GM18526 (cell line): Measurements from ENCODE around the gene EVC2.

Experiments
- POLR2A ChIP-seq: IDR thresholded peaks from 3 replicates; pipeline ENCODE4 v1.6.1; 2011; ENCODE audit not compliant: insufficient read length; ENCODE audit errors: extremely low read depth

EVC2 gene

DNA sequence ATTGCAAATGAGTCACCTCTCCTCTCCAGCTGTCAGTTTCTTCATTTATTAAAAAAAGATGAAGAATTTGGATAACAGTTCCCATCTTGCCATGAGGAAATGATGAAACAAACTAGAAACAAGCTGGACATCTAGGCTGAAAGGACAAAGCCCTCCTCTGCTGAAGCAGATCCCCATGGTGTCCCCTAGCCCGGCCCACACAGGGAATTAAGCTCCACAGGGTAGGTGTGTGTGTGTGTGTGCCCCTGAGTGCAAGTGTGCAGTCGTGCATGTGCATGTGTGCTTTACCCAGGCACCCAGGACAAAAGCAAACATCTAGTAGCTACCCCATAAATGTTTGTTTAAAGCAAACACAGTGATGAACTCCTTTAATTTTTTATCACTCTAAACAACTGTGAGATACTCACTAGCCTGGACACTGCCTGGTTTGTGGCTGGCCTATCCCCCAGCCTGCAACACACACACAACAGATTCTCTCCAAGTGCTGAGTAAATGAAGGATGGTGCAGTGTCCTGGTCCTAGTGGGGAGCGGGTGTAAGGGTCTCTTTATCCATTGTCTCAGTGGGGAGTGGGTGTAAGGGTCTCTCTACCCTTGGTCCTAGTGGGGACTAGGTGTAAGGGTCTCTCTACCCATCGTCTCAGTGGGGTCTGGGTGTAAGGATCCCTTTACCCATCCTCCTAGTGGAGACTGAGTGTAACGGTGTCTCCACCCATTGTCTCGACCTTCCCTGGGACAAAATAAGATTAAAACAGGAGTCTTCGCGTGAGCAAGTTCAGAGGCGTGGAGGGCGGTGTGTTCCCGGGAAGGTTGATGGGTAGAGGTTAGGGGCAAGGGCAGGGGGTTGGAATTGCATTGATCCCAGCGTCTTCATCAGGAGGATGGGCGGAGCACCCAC lies 2.0 kb upstream of the EVC2 start:
- TF ChIP-seq POLR2A, result no peak

DNA sequence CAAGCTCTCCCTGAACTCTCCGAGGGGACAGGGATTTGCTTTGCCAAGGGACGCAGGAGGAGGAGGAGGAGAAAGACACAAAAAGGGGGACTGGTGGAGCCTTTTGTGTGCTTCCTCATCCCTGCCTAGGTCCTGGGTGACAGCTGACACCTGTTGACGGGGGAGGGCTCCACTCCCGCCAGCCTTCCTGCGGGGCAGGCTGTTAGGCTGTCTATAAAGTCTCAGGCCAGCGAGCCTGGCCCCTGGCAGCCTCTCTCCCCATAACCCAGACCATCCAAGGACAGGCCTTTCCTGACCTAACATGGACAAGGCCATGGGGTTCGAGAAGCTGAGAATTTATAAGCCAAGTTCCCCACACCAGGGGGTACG lies 832 bp upstream of the EVC2 start:
- TF ChIP-seq POLR2A, result no peak

DNA sequence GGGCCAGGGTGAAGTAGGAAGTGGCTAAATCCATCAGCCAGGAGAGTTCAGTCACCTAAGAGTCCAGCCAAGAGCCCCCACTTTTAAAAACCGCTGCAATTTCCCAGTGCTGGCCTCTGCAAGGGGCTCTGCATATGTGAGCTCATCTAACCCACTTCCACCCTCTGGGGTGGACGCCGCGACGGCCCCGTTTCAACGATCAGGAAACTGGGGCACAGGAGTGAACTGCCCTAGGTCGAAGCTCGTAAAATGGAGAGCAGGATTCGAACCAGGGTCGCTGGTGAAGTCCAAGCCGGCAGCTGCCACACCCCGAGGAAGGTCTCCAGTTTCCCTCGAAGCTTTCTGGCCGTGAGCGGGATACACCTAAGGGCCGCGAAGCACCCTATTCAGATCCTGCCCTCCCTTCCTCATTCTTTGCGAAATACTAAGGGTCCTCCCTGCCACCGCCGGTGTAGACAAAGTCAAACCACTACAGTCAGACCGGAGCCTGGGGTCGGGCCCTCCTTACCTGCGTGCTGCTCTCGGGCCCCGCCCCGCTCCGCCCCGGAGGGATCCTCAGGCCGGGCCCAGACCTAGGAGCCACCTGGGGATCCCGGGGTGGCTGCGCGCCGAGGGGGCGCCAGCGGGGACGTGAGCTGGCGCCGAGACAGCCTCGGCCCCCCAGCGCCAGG lies 446 bp downstream of the EVC2 start:
- TF ChIP-seq POLR2A, result no peak

DNA sequence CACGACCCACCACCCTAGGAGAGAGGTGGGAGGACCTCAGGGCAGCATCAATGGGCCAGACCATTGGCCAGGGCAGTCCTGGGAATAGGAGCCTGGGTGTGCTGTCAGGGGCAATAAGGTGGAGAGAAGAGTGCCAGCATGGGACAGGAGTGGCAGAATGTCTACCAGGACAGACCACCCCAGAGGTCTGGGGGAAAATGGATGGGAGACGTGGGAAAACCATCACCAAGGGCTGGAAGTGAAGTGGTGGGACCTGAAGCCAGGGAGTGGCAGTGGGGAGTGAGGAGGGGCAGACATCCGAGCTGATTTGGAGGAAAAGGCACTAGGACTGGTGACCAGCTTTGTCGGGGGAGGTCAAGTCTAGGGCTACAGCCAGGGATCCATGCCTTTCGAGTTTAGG lies 993 bp downstream of the EVC2 start:
- TF ChIP-seq POLR2A, result no peak

DNA sequence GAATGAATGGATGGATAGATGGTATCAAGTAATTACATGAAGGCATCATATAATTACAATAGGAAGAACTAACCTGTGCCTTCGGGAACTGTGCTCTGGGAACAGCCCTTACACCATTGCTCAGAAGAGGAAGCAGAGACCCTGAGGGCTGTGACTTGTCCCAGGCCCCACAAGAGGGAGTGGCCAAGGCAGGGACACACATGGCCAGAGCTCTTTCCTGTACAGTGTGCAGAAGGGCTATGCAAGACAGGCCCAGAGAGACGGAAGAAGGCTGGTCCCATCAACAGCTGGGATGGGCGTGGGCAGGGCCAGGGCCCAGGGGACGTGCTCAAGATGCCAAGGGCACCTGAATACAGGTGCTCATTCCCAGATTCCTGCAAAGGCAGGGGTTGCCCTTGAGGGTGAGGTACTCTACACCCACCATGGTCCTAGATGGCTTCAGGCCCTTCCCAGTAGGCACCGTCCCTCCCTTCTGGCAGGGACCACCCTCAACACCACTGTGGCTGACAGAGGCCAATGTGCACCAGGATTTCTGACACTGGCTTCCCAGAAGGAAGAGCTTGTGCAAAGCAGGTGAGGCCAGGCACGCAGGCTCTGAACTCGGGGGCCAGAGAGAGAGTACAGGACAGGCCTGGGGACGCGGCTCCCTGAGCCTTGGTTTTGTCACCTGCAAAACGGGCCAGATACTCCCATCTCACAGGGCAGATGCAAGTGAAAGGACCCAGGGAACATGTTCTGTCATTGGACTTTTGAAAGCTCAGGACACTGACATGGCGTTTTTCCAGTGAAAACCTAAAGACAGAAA lies 1.7 kb downstream of the EVC2 start:
- TF ChIP-seq POLR2A, result no peak

DNA sequence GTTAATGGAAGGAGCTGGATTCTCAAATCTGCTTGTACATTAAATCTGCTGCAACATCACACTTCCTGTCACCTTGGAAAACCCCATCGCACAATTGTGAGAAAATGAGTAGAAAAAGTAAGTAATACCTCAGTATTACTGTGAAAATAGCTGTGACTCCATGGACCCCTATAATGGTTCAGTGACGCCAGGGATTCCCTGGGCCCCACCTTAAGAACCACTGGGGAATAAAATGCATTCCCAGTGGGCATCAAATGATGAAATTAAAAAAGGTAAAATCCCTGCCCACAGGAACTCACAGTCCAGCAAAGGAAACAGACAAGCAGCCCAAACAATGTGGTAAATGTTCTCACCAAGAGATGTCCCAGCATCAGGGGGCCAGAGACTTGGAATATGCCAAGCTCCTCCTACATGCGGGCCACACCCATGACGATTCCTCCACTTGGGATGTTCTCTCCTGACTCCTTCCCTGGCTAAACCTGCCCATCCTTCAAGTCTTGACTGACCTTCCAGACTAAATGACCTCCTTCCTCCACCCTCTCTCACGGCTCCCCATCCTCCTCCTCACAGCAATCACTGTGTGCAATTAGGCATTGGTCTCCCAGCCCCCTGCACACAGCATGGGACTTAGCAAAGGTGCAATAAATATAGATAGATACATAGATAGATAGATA lies 2.6 kb downstream of the EVC2 start:
- no peak for TF ChIP-seq POLR2A

DNA sequence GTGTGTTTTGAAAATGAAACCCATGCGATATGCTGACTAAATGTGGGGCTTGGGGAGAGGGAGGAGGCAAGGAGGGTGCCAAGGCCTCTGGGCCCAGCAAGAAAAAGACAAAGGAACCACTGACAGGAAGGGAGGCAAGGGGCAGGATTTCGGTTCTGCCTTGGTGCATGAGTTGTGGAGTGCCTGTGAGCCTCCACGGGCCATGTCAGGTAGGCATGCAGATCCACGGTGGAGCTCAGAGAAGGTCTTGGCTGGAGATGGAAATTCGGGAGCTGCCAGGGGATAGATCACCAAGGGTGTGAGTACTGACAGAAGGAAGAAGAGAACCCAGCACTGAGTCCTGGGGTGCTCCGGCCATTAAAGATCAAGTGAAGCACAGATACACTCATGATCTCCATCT lies 4.1 kb downstream of the EVC2 start:
- TF ChIP-seq POLR2A, result no peak

DNA sequence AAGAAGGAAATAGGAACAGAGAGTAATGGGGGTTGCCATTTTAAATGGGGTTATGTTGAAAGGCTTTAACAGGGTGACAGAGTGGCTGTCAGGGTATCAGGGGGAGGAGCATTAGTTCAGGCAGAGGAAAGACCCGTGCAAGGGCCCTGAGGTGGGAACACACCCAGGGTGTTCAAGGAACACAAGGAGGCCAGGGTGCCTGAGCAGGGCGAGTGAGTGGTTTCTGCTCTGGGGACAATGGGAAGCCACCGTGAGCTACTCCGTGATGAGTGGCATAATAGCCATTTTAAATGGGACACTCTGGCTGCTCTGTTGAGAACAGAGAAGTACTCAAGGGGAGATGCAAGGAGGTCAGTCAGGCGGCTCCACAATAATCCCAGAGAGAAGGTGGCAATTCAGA lies 4.5 kb downstream of the EVC2 start:
- TF ChIP-seq POLR2A, result no peak

DNA sequence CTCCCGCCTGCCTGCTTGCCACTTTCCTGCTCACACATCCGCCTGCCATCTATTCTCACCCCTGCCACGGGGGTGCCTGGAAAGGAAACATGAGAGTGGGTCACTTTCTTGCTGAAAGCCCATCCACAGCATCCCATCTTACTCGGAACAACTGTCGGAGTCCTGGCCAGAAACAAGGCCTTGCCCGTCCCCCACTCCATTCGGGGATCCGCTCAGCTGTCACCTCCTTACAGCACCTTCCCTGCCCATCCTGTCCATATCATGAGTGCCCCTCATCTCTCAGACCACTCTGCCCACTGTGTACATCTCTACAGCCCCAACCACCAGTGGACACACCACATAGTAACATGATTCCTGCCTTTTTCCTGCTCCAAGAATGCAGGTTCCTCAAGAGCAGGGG lies 6.4 kb downstream of the EVC2 start:
- TF ChIP-seq POLR2A, result no peak

DNA sequence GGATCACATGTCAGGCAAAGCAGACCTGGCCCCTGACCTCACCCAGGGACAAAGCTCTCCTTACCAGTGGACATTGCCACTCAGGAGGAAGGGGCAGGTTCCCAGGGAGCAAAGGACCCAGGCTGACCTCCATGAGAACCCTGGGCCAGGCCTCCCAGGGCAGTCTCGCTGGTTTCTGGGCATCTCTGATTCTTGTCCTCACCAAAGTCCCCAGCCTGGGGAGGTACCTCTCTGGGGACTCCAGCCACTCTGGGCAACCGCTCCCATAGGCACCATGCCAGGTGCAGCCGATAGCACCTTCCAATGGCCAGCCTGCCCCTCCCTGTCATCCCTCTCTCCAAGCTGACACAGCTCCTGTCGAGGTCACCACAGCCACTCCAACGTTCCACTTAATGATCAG lies 7.9 kb downstream of the EVC2 start:
- no peak for TF ChIP-seq POLR2A

DNA sequence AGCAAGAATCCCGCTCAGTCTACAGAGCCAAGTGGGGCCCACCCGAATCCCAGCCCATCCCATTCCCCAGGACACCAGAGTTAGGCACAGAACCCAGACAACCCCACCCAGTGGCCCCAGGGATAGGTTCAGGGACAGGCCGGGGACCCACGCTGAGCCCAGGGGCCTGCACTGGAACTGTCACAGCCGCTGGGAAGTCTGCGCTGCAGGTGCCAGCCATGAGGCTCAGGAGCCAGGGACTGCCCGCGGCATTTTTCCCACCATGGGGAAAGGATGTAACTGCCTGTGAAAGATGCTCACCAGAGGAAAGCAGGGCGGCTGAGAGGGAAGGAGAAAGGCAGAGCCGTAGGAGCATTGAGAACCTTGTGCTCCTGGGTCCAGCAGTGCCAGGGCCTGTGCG lies 12.0 kb downstream of the EVC2 start:
- TF ChIP-seq POLR2A, result no peak

DNA sequence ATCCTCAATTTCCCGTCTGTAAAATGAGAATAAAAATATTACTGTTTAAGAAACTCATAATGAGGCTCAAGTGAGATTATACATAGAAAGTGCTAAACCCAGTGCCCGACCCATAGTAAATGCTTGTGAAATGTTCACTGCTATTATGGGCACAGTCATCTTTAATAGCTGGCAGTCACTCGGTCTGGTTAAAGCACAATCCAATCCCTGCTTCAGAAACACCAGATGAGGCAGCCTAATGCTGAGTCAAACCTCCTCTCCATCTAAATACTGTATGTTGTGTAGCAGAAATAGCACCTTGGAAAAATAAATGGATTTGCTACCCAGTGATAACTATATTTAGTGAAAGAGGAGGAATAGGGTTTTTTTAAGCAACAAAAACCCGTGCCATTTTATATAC lies 14.5 kb downstream of the EVC2 start:
- no peak for TF ChIP-seq POLR2A

DNA sequence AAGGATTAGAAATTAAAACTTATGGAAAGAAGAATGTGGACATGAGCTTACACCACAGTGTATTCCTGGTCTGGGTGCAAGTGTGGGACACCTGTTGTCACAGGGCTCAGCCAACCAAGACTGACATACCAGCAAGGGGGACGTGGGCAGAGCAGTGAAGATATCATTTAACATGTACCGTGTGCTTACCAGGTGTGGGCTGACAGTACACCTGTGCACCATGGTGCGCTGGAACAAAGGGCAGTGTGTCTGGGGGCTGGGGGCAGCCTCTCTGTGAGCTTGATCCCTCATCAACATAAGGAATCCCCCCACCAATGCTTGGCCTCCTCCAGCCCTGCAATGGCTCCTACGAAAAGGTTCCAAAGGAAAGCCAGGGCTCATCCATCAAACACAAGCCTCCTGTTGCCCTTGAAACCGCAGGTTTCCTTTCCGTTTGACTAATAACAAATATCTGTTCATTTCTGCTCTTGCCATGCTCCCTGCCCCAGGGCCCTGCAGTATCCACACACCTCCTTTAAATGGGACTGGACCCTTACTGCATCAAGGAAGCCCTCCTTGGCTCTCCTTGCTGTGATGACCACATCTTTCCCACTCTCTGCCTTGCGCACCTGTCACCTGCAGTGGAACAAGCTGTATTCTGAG lies 16.7 kb downstream of the EVC2 start:
- TF ChIP-seq POLR2A, result no peak

DNA sequence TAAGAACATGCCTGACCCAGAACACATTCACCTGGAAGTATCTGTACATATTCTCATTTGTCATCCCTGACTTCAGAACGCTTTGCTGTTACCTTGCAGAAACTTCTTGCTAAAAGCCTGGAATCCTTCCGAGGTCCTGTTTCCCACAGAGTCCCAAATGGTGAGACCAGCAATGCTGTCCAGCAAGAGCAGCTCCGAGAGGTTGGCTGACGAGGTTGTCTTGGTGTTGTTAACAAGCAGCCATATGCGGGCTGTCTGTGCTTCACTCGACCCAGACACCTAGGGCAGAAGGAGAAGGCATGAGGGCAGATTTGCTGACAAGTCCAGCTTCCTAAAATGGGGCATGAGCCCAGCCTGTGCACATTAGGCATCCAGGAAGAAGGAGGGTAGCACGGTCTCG lies 19.3 kb downstream of the EVC2 start:
- TF ChIP-seq POLR2A, result no peak

DNA sequence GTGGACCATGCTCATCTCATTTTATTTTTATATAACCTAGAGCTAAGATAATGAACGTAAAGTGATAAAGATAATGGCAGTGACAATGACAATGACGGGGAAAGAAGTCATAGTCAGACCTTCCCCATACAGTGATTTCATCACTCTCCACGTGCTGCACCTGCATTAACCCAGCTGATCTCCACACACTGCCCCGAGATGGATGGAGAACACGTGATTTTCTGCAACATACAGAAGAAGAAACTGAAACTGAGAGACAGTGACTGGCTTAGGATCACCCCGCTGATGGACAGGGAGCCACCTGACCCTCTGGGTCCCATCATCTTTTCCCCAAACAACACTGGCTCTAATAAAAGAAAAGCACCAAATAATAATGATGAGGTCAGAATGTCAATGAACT lies 22.0 kb downstream of the EVC2 start:
- no peak for TF ChIP-seq POLR2A
